Measurements from ENCODE around the gene PCGF1. TPM values are rescaled to one million over a fixed set of nuclear protein-coding genes. Genes with fewer than 3 reads are reported as not detected.

PCGF1 gene
- total and polyA plus RNA-seq, 9 of the 15 experiments (the other 6 are each of a cell fraction or from before 2014, with no cell fraction given): 20.3 to 45.7 (median 29.3) TPM

DNA sequence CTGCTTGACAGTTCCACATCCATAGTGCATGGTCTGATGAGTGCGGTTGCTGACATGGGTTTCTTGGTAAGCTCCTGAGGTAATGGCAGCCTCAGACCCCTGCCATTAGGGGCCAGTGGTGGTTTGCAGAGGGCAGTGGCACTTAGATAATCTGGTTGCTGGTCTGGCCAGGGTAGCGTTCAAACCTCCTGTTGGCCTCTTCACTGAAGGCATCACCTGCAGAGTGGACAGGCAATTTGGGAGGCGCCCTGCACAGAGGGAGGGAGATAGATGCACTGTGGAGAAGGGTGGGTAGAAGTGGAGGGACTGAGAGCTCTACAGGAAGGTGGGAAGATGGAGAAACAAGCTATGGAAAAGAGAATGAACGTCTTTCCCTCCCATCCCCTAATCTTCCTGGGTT lies 26.0 kb upstream of the PCGF1 start:
- no peaks in the 10 kb centered on the region for H3K27me3 ChIP-seq (ENCODE audit: control insufficient read depth in 2 of 2, insufficient read depth in 2 of 2, low read length in 2 of 2)
- no peak for DNase-seq (ENCODE audit: extremely low read depth in 1 of 4, low spot score in 3 of 4)
- no peak overlapping the region for H3K27ac ChIP-seq (ENCODE audit: extremely low read depth, low read depth, low read length)
- no peak for ATAC-seq
- BruUV-seq (replicated peaks): no TSS peak
- peaks cover 5% of the 10 kb centered on the region; the same call in 1 of the 2 replicates for H4K20me1 ChIP-seq (replicated peaks; ENCODE audit: control insufficient read depth, insufficient read depth, low read length)
- WGBS (ENCODE audit: insufficient coverage, low coverage, missing lambda C conversion rate): 77% methylated on average over 4 of the region's 4 CpGs
- ChIA-PET POLR2A (interaction anchor here (0.6 to 3.7 kb wide), 6 partner anchors 9 to 205 kb away, joined by 3 to 17 read pairs (median 4); partner anchors contain the start of genes INO80B and WBP1), CTCF (ENCODE audit: low intra/inter-chr PET ratio) (no interaction called here)
- FAIRE-seq: no peak
- no peak overlapping the region for H2AFZ ChIP-seq (ENCODE audit: low read depth, low read length)
- H3K4me3 ChIP-seq: no peak overlapping the region
- no peak overlapping the region for H3K9ac ChIP-seq (ENCODE audit: insufficient read depth in 1 of 2, low read depth in 2 of 2, low read length in 2 of 2)
- peaks cover 34% of the 10 kb centered on the region for H3K79me2 ChIP-seq (ENCODE audit: control insufficient read depth, insufficient read depth, low read length)
- TF ChIP-seq POLR2AphosphoS5 (IDR thresholded peaks at IDR 0.05; ENCODE audit: control insufficient read depth, insufficient read depth, low read depth, low read length) (0 out of 2 replicates have a peak, but pooled peaks have one; percentile 18), POLR2A (conservative IDR thresholded peaks at IDR 0.05) (peak; percentile 30; the same call in 1 of the 2 replicates), TBL1XR1 (IDR thresholded peaks at IDR 0.05; ENCODE audit: low read length in 2 of 2) (no peak)
- peaks cover 20 to 36% of the 10 kb centered on the region in 2 experiments; a peak in 4 of 5 replicates for H3K4me1 ChIP-seq (replicated peaks in 1 of 2; ENCODE audit: control insufficient read depth in 2 of 2, insufficient read depth in 2 of 2, low read length in 2 of 2)
- peaks cover 36% of the 10 kb centered on the region for H3K36me3 ChIP-seq (ENCODE audit: control insufficient read depth, insufficient read depth, low read length)
- H3K9me3 ChIP-seq (replicated peaks; ENCODE audit: control insufficient read depth, insufficient read depth, low read depth, low read length): no peaks in the 10 kb centered on the region
- in situ Hi-C loops (cut with MboI): no loop called here
- H3K4me2 ChIP-seq (ENCODE audit: insufficient read depth, low read length): no peak overlapping the region
- intact Hi-C loops (cut with micrococcal nuclease): loop anchor here (5.0 kb wide), 2 partner anchors 54 to 281 kb away; no protein-coding TSS in a partner anchor
- H3K9me1 ChIP-seq (ENCODE audit: control insufficient read depth, insufficient read depth, low read length): peaks cover 3% of the 10 kb centered on the region

DNA sequence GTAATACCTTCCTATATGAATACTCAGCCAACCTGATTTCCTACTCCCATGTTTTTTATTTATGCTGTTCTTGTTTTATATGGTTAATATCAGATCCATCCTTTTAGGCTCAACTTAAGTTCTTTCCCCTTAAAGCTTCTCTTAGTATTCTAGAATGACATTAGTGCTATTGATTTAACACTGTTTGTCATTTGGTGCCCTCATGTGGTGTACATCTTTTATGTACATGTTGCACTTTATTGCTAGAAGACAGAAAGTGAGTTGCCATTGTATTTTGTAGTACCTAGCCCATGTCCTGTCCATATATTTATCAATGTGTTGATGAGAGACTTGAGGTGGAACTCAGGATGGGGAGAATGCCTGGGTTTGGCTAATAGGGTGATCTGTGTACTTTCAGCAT lies 24.7 kb upstream of the PCGF1 start:
- Histone ChIP-seq H3K27me3 (ENCODE audit: control insufficient read depth in 2 of 2, insufficient read depth in 2 of 2, low read length in 2 of 2) (no peaks in the 10 kb centered on the region), H3K4me3 (no peak overlapping the region), H3K9me3 (replicated peaks; ENCODE audit: control insufficient read depth, insufficient read depth, low read depth, low read length) (no peaks in the 10 kb centered on the region), H3K9ac (ENCODE audit: insufficient read depth in 1 of 2, low read depth in 2 of 2, low read length in 2 of 2) (no peak overlapping the region), H3K27ac (ENCODE audit: extremely low read depth, low read depth, low read length) (no peak overlapping the region), H3K36me3 (ENCODE audit: control insufficient read depth, insufficient read depth, low read length) (peaks cover 49% of the 10 kb centered on the region), H3K4me2 (ENCODE audit: insufficient read depth, low read length) (peak overlapping the region; percentile 97), H3K79me2 (ENCODE audit: control insufficient read depth, insufficient read depth, low read length) (peaks cover 46% of the 10 kb centered on the region), H3K4me1 (replicated peaks in 1 of 2; ENCODE audit: control insufficient read depth in 2 of 2, insufficient read depth in 2 of 2, low read length in 2 of 2) (peaks cover 28 to 45% of the 10 kb centered on the region in 2 experiments), H2AFZ (ENCODE audit: low read depth, low read length) (no peak overlapping the region), H3K9me1 (ENCODE audit: control insufficient read depth, insufficient read depth, low read length) (peaks cover 3% of the 10 kb centered on the region), H4K20me1 (replicated peaks; ENCODE audit: control insufficient read depth, insufficient read depth, low read length) (peaks cover 5% of the 10 kb centered on the region; the same call in 1 of the 2 replicates)
- FAIRE-seq (no peak), ATAC-seq (no peak), DNase-seq (ENCODE audit: extremely low read depth in 1 of 4, low spot score in 3 of 4) (peak in 1 of 4 experiments; percentile 41)
- BruUV-seq (replicated peaks): no TSS peak
- in situ Hi-C loops (cut with MboI) (no loop called here), intact Hi-C loops (cut with micrococcal nuclease) (loop anchor here (1.0 to 5.0 kb wide), 4 partner anchors 49 to 280 kb away; partner anchors contain the start of gene TTC31)
- ChIA-PET POLR2A (interaction anchor here (0.9 to 3.9 kb wide), 8 partner anchors 7 to 333 kb away, joined by 3 to 25 read pairs (median 8); partner anchors contain the start of genes CCDC142, TTC31 and WBP1), CTCF (ENCODE audit: low intra/inter-chr PET ratio) (interaction anchor here (0.7 to 2.0 kb wide), 6 partner anchors 49 to 1044 kb away, joined by 3 to 12 read pairs (median 4); partner anchors contain the start of genes CCDC142 and TTC31)
- TF ChIP-seq RAD21 (CRISPR knock-in tag; conservative IDR thresholded peaks at IDR 0.05 in 1 of 2, IDR thresholded peaks at IDR 0.05 in 1 of 2): peak; percentile 73 to 82
- TF ChIP-seq, protein P1, sequence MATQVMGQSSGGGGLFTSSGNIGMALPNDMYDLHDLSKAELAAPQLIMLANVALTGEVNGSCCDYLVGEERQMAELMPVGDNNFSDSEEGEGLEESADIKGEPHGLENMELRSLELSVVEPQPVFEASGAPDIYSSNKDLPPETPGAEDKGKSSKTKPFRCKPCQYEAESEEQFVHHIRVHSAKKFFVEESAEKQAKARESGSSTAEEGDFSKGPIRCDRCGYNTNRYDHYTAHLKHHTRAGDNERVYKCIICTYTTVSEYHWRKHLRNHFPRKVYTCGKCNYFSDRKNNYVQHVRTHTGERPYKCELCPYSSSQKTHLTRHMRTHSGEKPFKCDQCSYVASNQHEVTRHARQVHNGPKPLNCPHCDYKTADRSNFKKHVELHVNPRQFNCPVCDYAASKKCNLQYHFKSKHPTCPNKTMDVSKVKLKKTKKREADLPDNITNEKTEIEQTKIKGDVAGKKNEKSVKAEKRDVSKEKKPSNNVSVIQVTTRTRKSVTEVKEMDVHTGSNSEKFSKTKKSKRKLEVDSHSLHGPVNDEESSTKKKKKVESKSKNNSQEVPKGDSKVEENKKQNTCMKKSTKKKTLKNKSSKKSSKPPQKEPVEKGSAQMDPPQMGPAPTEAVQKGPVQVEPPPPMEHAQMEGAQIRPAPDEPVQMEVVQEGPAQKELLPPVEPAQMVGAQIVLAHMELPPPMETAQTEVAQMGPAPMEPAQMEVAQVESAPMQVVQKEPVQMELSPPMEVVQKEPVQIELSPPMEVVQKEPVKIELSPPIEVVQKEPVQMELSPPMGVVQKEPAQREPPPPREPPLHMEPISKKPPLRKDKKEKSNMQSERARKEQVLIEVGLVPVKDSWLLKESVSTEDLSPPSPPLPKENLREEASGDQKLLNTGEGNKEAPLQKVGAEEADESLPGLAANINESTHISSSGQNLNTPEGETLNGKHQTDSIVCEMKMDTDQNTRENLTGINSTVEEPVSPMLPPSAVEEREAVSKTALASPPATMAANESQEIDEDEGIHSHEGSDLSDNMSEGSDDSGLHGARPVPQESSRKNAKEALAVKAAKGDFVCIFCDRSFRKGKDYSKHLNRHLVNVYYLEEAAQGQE (IDR thresholded peaks at IDR 0.05; ENCODE audit: borderline replicate concordance): peak; percentile 71
- TF ChIP-seq, protein P1 (CRISPR knock-in tag; IDR thresholded peaks at IDR 0.05; ENCODE audit: low read depth): no peak

Data from K562 (cell line).